ENCODE data around the gene MAG. TPM values are rescaled to one million over a fixed set of nuclear protein-coding genes. Genes with fewer than 3 reads are reported as not detected.

The MAG gene
- total RNA-seq, 1 experiment from 2014 or later: 13.4 TPM

GRCh38 chr19:35327642-35328041 lies 35.7 kb downstream of the MAG start:
- no peak overlapping the region for H3K4me3 ChIP-seq
- no TSS peak for BruUV-seq (replicated peaks)
- no peak for DNase-seq
- H2AFZ ChIP-seq: no peak overlapping the region
- H3K79me2 ChIP-seq (ENCODE audit: low read depth): peaks cover 10% of the 10 kb centered on the region
- H3K4me2 ChIP-seq: no peak overlapping the region
- H3K9me3 ChIP-seq (ENCODE audit: insufficient read depth, low read depth): no peaks in the 10 kb centered on the region
- H3K9me2 ChIP-seq (ENCODE audit: insufficient read depth): no peaks in the 10 kb centered on the region
- TF ChIP-seq EZH2 (IDR thresholded peaks at IDR 0.05; ENCODE audit: low read depth) (no peak), CTCF (conservative IDR thresholded peaks at IDR 0.05) (no peak; the same call in 1 of the 2 replicates)
- peaks cover 35% of the 10 kb centered on the region for H3K36me3 ChIP-seq (ENCODE audit: low read depth)
- ChIA-PET POLR2A (ENCODE audit: unreplicated experiment) (no interaction called here), CTCF (interaction anchor here (0.7 kb wide), 1 partner anchor 286 kb away, joined by 5 read pairs; no protein-coding TSS in a partner anchor)
- peaks cover 10% of the 10 kb centered on the region; the same call in 1 of the 2 replicates for H3K4me1 ChIP-seq (replicated peaks; ENCODE audit: insufficient read depth)
- peaks cover 4% of the 10 kb centered on the region; the same call in 1 of the 2 replicates for H4K20me1 ChIP-seq (ENCODE audit: insufficient read depth)
- intact Hi-C loops (cut with micrococcal nuclease; ENCODE audit: unreplicated experiment): no loop called here
- no peaks in the 10 kb centered on the region for H3K27me3 ChIP-seq (ENCODE audit: insufficient read depth, low read depth)
- 0 out of 2 replicates have a peak, but pooled peaks cover 3% of the 10 kb centered on the region for H3F3A ChIP-seq (ENCODE audit: insufficient read depth, low read depth)
- H3K27ac ChIP-seq: no peak overlapping the region

DNA sequence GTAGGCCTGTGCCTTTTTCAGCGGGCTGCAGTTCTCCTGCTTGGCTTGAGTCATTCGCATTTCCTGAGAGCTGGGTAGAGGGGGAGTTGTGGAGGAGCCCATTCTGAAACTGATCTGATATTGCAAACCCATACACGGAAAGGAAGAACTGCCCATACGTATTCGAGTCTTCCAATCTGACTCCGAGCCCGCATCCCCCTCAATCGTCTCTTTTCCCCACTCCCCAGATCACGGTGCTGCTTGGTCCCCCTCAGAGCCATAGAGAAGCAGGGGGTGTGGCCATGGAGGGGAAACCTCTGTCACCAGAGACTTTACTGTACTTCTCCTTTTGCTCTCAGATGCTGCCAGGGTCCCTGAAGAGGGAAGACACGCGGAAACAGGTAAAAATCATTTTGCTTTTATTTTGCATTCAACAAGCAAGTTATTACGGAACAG lies 36.9 kb downstream of the MAG start, which contains the start of gene CD22:
TSS of gene CD22 (plus strand) at position 337 of the 435 bp plus-strand sequence. CDS start 2,854 bp downstream, outside the sequence.
- no TSS peak for BruUV-seq (replicated peaks)
- TF ChIP-seq CTCF (conservative IDR thresholded peaks at IDR 0.05): no peak
- no peak for TF ChIP-seq EZH2 (IDR thresholded peaks at IDR 0.05; ENCODE audit: low read depth)
- Histone ChIP-seq H3F3A (ENCODE audit: insufficient read depth, low read depth) (0 out of 2 replicates have a peak, but pooled peaks cover 3% of the 10 kb centered on the region), H3K9me2 (ENCODE audit: insufficient read depth) (no peaks in the 10 kb centered on the region), H3K79me2 (ENCODE audit: low read depth) (0 out of 2 replicates have a peak, but pooled peaks cover 10% of the 10 kb centered on the region), H3K4me1 (replicated peaks; ENCODE audit: insufficient read depth) (peaks cover 7% of the 10 kb centered on the region; the same call in 1 of the 2 replicates), H3K27me3 (ENCODE audit: insufficient read depth, low read depth) (no peaks in the 10 kb centered on the region), H4K20me1 (ENCODE audit: insufficient read depth) (peaks cover 6% of the 10 kb centered on the region; the same call in 1 of the 2 replicates), H3K9me3 (ENCODE audit: insufficient read depth, low read depth) (no peaks in the 10 kb centered on the region), H3K36me3 (ENCODE audit: low read depth) (peaks cover 40% of the 10 kb centered on the region), H2AFZ (no peak within 1 kb of the TSS), H3K4me2 (no peak within 1 kb of the TSS), H3K27ac (no peak within 1 kb of the TSS), H3K4me3 (no peak within 1 kb of the TSS)
- no peak for DNase-seq
- ChIA-PET POLR2A (ENCODE audit: unreplicated experiment) (no interaction called here), CTCF (no interaction called here)
- intact Hi-C loops (cut with micrococcal nuclease; ENCODE audit: unreplicated experiment): no loop called here

GRCh38 chr19:35329323-35329722 lies 37.4 kb downstream of the MAG start:
- intact Hi-C loops (cut with micrococcal nuclease; ENCODE audit: unreplicated experiment): no loop called here
- 0 out of 2 replicates have a peak, but pooled peaks cover 10% of the 10 kb centered on the region for H3K79me2 ChIP-seq (ENCODE audit: low read depth)

More at GRCh38 chr19:35329323-35329722, 37.4 kb downstream of the MAG start:
- POLR2A ChIA-PET (ENCODE audit: unreplicated experiment): no interaction called here
- CTCF ChIA-PET: no interaction called here
- H3K4me1 ChIP-seq (replicated peaks; ENCODE audit: insufficient read depth): peaks cover 3% of the 10 kb centered on the region; the same call in 1 of the 2 replicates
- no peaks in the 10 kb centered on the region for H3K9me3 ChIP-seq (ENCODE audit: insufficient read depth, low read depth)
- no peak for DNase-seq
- H3K36me3 ChIP-seq (ENCODE audit: low read depth): peaks cover 44% of the 10 kb centered on the region
- no peak overlapping the region for H3K4me2 ChIP-seq
- no peak overlapping the region for H3K4me3 ChIP-seq
- H3K27ac ChIP-seq: no peak overlapping the region
- BruUV-seq (replicated peaks): no TSS peak
- no peaks in the 10 kb centered on the region for H3K9me2 ChIP-seq (ENCODE audit: insufficient read depth)
- no peak overlapping the region for H2AFZ ChIP-seq
- H4K20me1 ChIP-seq (ENCODE audit: insufficient read depth): peaks cover 6% of the 10 kb centered on the region; the same call in 1 of the 2 replicates
- no peak for TF ChIP-seq EZH2 (IDR thresholded peaks at IDR 0.05; ENCODE audit: low read depth)
- no peak for TF ChIP-seq CTCF (conservative IDR thresholded peaks at IDR 0.05)
- no peaks in the 10 kb centered on the region for H3K27me3 ChIP-seq (ENCODE audit: insufficient read depth, low read depth)
- H3F3A ChIP-seq (ENCODE audit: insufficient read depth, low read depth): 0 out of 2 replicates have a peak, but pooled peaks cover 2% of the 10 kb centered on the region

Data from PC-9 (cell line).